ENCODE results near the gene ADSL. TPM values are rescaled to one million over a fixed set of nuclear protein-coding genes. Genes with fewer than 3 reads are reported as not detected.
A peak's percentile ranks its signal among the peaks of the same experiment; 100 is the strongest.

Gene ADSL
- total RNA-seq (2022) (120 and 123 TPM in 2 replicates), Bru-seq, nascent RNA (percentile 73 among the genes with signal in this experiment), BruChase-seq, experiment 1, labeled RNA remaining after a 2-hour chase (percentile 79 among the genes with signal in this experiment), BruChase-seq, experiment 2, labeled RNA remaining after a 6-hour chase (percentile 91 among the genes with signal in this experiment)
- long read RNA-seq, full-length matches to known transcripts: 226 of 252 reads
- long read RNA-seq, partial matches to known transcripts: 4 of 252 reads
- long read RNA-seq, other reads (novel, unspliced or antisense): 22 of 252 reads

GRCh38 chr22:40346185-40347118, at the start of gene ADSL:
ADSL (plus strand) TSS chr22:40346500; CDS start chr22:40346559, 59 bp downstream.
- Mint-ChIP-seq H3K9me3 (ENCODE audit: unreplicated experiment) (no peaks in the 10 kb centered on the region), H3K36me3 (ENCODE audit: insufficient read depth, unreplicated experiment) (peaks cover 48% of the 10 kb centered on the region), H3K27me3 (ENCODE audit: insufficient read depth, unreplicated experiment) (no peaks in the 10 kb centered on the region), H3K4me3 (ENCODE audit: unreplicated experiment) (peak within 1 kb of the TSS; percentile 95), H3K4me1 (ENCODE audit: low read depth, unreplicated experiment) (peaks cover 9% of the 10 kb centered on the region), H3K27ac (ENCODE audit: unreplicated experiment) (peak within 1 kb of the TSS; percentile 93)
- BruUV-seq (replicated peaks): no TSS peak
- no peak for TF ChIP-seq CTCF (IDR thresholded peaks at IDR 0.05; ENCODE audit: insufficient read depth in 1 of 2, low read depth in 1 of 2, low read length in 1 of 2, severe bottlenecking in 1 of 2, unreplicated experiment in 1 of 2)
- peak; percentile 87 to 91 for DNase-seq
- Histone ChIP-seq H3K4me1 (peaks cover 9% of the 10 kb centered on the region), H3K4me3 (ENCODE audit: low read depth, low read length) (peak within 1 kb of the TSS; percentile 90), H3K9me3 (no peaks in the 10 kb centered on the region), H3K27me3 (replicated peaks; ENCODE audit: control insufficient read depth, insufficient read depth, low read length) (no peaks in the 10 kb centered on the region), H3K36me3 (ENCODE audit: control insufficient read depth, insufficient read depth, low read length) (no peaks in the 10 kb centered on the region)
- ChIA-PET POLR2A (interaction anchor here (0.6 kb wide), 1 partner anchor 185 kb away, joined by 4 read pairs; no protein-coding TSS in a partner anchor), CTCF (no interaction called here)
- intact Hi-C loops (cut with micrococcal nuclease; ENCODE audit: unreplicated experiment): loop anchor here (2.0 to 10.0 kb wide), 2 partner anchors 24 to 152 kb away; partner anchors contain the start of gene SGSM3

GRCh38 chr22:40300316-40300715, 46.0 kb upstream of the ADSL start:
- Histone ChIP-seq H3K4me3 (ENCODE audit: low read depth, low read length) (no peak overlapping the region), H3K27me3 (replicated peaks; ENCODE audit: control insufficient read depth, insufficient read depth, low read length) (no peaks in the 10 kb centered on the region), H3K4me1 (no peaks in the 10 kb centered on the region), H3K36me3 (ENCODE audit: control insufficient read depth, insufficient read depth, low read length) (no peaks in the 10 kb centered on the region), H3K9me3 (no peaks in the 10 kb centered on the region)
- H3K27ac Mint-ChIP-seq (ENCODE audit: unreplicated experiment): no peak overlapping the region
- TF ChIP-seq CTCF (IDR thresholded peaks at IDR 0.05; ENCODE audit: insufficient read depth in 1 of 2, low read depth in 1 of 2, low read length in 1 of 2, severe bottlenecking in 1 of 2, unreplicated experiment in 1 of 2): no peak
- no peak overlapping the region for H3K4me3 Mint-ChIP-seq (ENCODE audit: unreplicated experiment)
- no peaks in the 10 kb centered on the region for H3K27me3 Mint-ChIP-seq (ENCODE audit: insufficient read depth, unreplicated experiment)
- BruUV-seq (replicated peaks): no TSS peak
- no peaks in the 10 kb centered on the region for H3K4me1 Mint-ChIP-seq (ENCODE audit: low read depth, unreplicated experiment)
- no peak for DNase-seq
- H3K9me3 Mint-ChIP-seq (ENCODE audit: unreplicated experiment): no peaks in the 10 kb centered on the region
- POLR2A ChIA-PET: no interaction called here
- H3K36me3 Mint-ChIP-seq (ENCODE audit: insufficient read depth, unreplicated experiment): peaks cover 18% of the 10 kb centered on the region
- intact Hi-C loops (cut with micrococcal nuclease; ENCODE audit: unreplicated experiment): no loop called here
- CTCF ChIA-PET: no interaction called here

GRCh38 chr22:40300884-40301672, 45.2 kb upstream of the ADSL start:
- POLR2A ChIA-PET: no interaction called here
- Mint-ChIP-seq H3K27ac (ENCODE audit: unreplicated experiment) (no peak overlapping the region), H3K36me3 (ENCODE audit: insufficient read depth, unreplicated experiment) (peaks cover 20% of the 10 kb centered on the region), H3K4me3 (ENCODE audit: unreplicated experiment) (no peak overlapping the region), H3K9me3 (ENCODE audit: unreplicated experiment) (no peaks in the 10 kb centered on the region), H3K27me3 (ENCODE audit: insufficient read depth, unreplicated experiment) (no peaks in the 10 kb centered on the region), H3K4me1 (ENCODE audit: low read depth, unreplicated experiment) (no peaks in the 10 kb centered on the region)
- DNase-seq: no peak
- no peak overlapping the region for H3K4me3 ChIP-seq (ENCODE audit: low read depth, low read length)
- H3K27me3 ChIP-seq (replicated peaks; ENCODE audit: control insufficient read depth, insufficient read depth, low read length): no peaks in the 10 kb centered on the region
- no peaks in the 10 kb centered on the region for H3K36me3 ChIP-seq (ENCODE audit: control insufficient read depth, insufficient read depth, low read length)
- intact Hi-C loops (cut with micrococcal nuclease; ENCODE audit: unreplicated experiment): no loop called here
- BruUV-seq (replicated peaks): no TSS peak
- CTCF ChIA-PET: no interaction called here
- no peaks in the 10 kb centered on the region for H3K9me3 ChIP-seq
- no peak for TF ChIP-seq CTCF (IDR thresholded peaks at IDR 0.05; ENCODE audit: insufficient read depth in 1 of 2, low read depth in 1 of 2, low read length in 1 of 2, severe bottlenecking in 1 of 2, unreplicated experiment in 1 of 2)
- H3K4me1 ChIP-seq: no peaks in the 10 kb centered on the region
